ENCODE results near the gene XYLT1.

DNA sequence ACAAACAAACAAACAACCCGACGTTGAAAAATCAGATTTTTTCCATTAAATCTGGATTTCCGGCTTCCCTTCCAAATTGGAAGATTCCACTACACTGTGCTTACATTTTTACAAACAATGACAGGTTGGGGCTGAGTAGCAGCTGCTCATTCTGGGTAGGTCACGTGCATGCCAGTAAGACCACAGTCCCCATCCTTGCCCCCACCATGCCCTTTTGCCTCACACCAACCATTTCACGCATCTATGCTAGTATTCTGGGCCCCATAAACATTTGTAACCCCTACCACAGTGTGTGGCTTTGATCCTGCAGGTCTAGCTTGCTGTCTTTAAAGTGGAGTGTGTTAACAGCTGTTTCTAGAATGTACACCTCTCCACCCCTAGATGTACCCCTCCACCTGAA is 366.1 kb downstream of the XYLT1 start:
- TF ChIP-seq, protein P1, sequence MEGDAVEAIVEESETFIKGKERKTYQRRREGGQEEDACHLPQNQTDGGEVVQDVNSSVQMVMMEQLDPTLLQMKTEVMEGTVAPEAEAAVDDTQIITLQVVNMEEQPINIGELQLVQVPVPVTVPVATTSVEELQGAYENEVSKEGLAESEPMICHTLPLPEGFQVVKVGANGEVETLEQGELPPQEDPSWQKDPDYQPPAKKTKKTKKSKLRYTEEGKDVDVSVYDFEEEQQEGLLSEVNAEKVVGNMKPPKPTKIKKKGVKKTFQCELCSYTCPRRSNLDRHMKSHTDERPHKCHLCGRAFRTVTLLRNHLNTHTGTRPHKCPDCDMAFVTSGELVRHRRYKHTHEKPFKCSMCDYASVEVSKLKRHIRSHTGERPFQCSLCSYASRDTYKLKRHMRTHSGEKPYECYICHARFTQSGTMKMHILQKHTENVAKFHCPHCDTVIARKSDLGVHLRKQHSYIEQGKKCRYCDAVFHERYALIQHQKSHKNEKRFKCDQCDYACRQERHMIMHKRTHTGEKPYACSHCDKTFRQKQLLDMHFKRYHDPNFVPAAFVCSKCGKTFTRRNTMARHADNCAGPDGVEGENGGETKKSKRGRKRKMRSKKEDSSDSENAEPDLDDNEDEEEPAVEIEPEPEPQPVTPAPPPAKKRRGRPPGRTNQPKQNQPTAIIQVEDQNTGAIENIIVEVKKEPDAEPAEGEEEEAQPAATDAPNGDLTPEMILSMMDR (conservative IDR thresholded peaks at IDR 0.05; ENCODE audit: low read depth, low read length) = no peak
- no peak for TF ChIP-seq EZH2phosphoT487 (IDR thresholded peaks at IDR 0.05; ENCODE audit: borderline replicate concordance, low read length)
